K562 (cell line): ENCODE measurements around the gene MAN2B1. TPM values are rescaled to one million over a fixed set of nuclear protein-coding genes. Genes with fewer than 3 reads are reported as not detected.

Experiments used
- E2F6 ChIP-seq, 2 experiments: IDR thresholded peaks; 2 replicates each; pipeline ENCODE4 v1.6.1; 2011; ENCODE audit warnings: borderline replicate concordance in 1 of 2, control low read depth in 1 of 2, low read depth in 1 of 2, low read length in 1 of 2, mild to moderate bottlenecking in 1 of 2, mixed read lengths in 1 of 2, moderate library complexity in 1 of 2; ENCODE audit not compliant: insufficient read depth in 1 of 2, insufficient read length in 1 of 2, poor library complexity in 1 of 2, severe bottlenecking in 1 of 2; ENCODE audit errors: extremely low read depth in 1 of 2
- EZH2 ChIP-seq: IDR thresholded peaks from 2 replicates; pipeline ENCODE4 v1.6.1; 2012; ENCODE audit warnings: low read depth, mild to moderate bottlenecking, inconsistent platforms, low read length, borderline replicate concordance
- GMEB1 ChIP-seq: fragments of 250-450 bp; sonication (Bioruptor Pico); IDR thresholded peaks from 2 replicates; pipeline ENCODE4 v1.4.0; 2020; ENCODE audit warnings: mild to moderate bottlenecking
- KDM4B ChIP-seq, 2 experiments: fragments of 450-650 bp in 1 of 2; sonication (generic) in 1 of 2; IDR thresholded peaks; 2 replicates each; pipeline ENCODE4 v1.6.1; 2016 to 2017; ENCODE audit warnings: borderline replicate concordance in 2 of 2, antibody characterized with exemption in 1 of 2, low read depth in 1 of 2, mild to moderate bottlenecking in 1 of 2
- KLF1 ChIP-seq: fragments of 450-650 bp; IDR thresholded peaks from 2 replicates; pipeline ENCODE4 v1.6.1; 2016; ENCODE audit warnings: missing genetic modification characterization, missing compliant biosample characterization
- NCOA1 ChIP-seq: fragments of 450-650 bp; IDR thresholded peaks from 2 replicates; pipeline ENCODE4 v1.6.1; 2016; ENCODE audit warnings: low read depth
- OTX1 ChIP-seq: fragments of 450-650 bp; formaldehyde crosslinking; IDR thresholded peaks from 2 replicates; pipeline ENCODE4 v1.4.0; 2022; ENCODE audit warnings: mild to moderate bottlenecking
- PHF8 ChIP-seq: fragments of 200-600 bp; sonication (generic); IDR thresholded peaks from 2 replicates; pipeline ENCODE4 v1.6.1; 2012; ENCODE audit warnings: mixed run types, mild to moderate bottlenecking, inconsistent platforms, low read length, moderate library complexity, borderline replicate concordance
- PPARD ChIP-seq: fragments of 250-450 bp; sonication (Bioruptor Pico); IDR thresholded peaks from 2 replicates; pipeline ENCODE4 v1.8.0; 2022; ENCODE audit warnings: inconsistent platforms, mild to moderate bottlenecking, moderate library complexity
- SAP30 ChIP-seq: fragments of 200-600 bp; sonication (generic); IDR thresholded peaks from 2 replicates; pipeline ENCODE4 v1.6.1; 2012; ENCODE audit warnings: borderline replicate concordance, low read depth, mild to moderate bottlenecking, moderate library complexity, low read length, control low read depth, inconsistent platforms; ENCODE audit not compliant: insufficient read depth, poor library complexity, severe bottlenecking
- TEAD4 ChIP-seq, 2 experiments: sonication (generic) in 1 of 2; formaldehyde crosslinking in 1 of 2; IDR thresholded peaks; 2 replicates each; pipeline versions ENCODE4 v1.6.1 to v1.8.0; 2012 to 2022; ENCODE audit warnings: borderline replicate concordance in 1 of 2, inconsistent platforms in 1 of 2, low read length in 1 of 2, mild to moderate bottlenecking in 1 of 2, missing genetic modification reagents in 1 of 2
- ZBTB8A ChIP-seq: fragments of 450-650 bp; IDR thresholded peaks from 2 replicates; pipeline ENCODE4 v1.6.1; 2018; ENCODE audit warnings: mild to moderate bottlenecking, moderate library complexity; ENCODE audit not compliant: partially characterized antibody
- ZBTB9 ChIP-seq: fragments of 450-650 bp; formaldehyde crosslinking; IDR thresholded peaks from 2 replicates; pipeline ENCODE4 v1.4.0; 2020; ENCODE audit warnings: mild to moderate bottlenecking, moderate library complexity
- ZNF316 ChIP-seq: fragments of 450-650 bp; IDR thresholded peaks from 2 replicates; pipeline ENCODE4 v1.6.1; 2016
- ZNF347 ChIP-seq: fragments of 450-650 bp; formaldehyde crosslinking; IDR thresholded peaks from 2 replicates; pipeline ENCODE4 v1.4.0; 2020; ENCODE audit warnings: low read depth, mild to moderate bottlenecking, moderate library complexity
- ZNF57 ChIP-seq: fragments of 450-650 bp; formaldehyde crosslinking; IDR thresholded peaks from 2 replicates; pipeline ENCODE4 v1.4.0; 2020; ENCODE audit warnings: mild to moderate bottlenecking, moderate library complexity
- polyA plus RNA-seq, 8 experiments: library from polyadenylated mRNA; depleted of rRNA in 4 of 8; stranded (reverse) in 5 of 8; unstranded in 3 of 8; fragments of >200 nt; fragmentation: Nextera tagmentation in 2 of 8; fragmentation: Illumina TruSeq in 1 of 8; extraction: Ambion mirVana in 2 of 8; extraction: Trizol in 1 of 8; gene quantifications; 2 replicates each; pipeline versions ENCODE4 v1.2.1 to v1.2.3, GENCODE V29; 2011 to 2014; ENCODE audit warnings: inconsistent platforms in 1 of 8, missing spikeins in 1 of 8
- total RNA-seq, 7 experiments: library from RNA; depleted of rRNA in 6 of 7; stranded (reverse); fragments of >200 nt in 6 of 7; fragmentation: Illumina TruSeq in 2 of 7; extraction: Trizol in 2 of 7; gene quantifications; 2 replicates each; pipeline versions ENCODE4 v1.2.1 to v1.2.3, GENCODE V29; 2011 to 2021; ENCODE audit warnings: low replicate concordance in 1 of 7
- TF ChIP-seq, protein P1 (sequence below): fragments of 150-350 bp; conservative IDR thresholded peaks from 2 replicates; pipeline ENCODE4 v1.6.1; 2014; ENCODE audit warnings: low read length

Gene MAN2B1
- total and polyA plus RNA-seq, 9 of the 15 experiments (the other 6 are each of a cell fraction or from before 2014, with no cell fraction given): 0.59 to 33.8 (median 11.4) TPM

DNA sequence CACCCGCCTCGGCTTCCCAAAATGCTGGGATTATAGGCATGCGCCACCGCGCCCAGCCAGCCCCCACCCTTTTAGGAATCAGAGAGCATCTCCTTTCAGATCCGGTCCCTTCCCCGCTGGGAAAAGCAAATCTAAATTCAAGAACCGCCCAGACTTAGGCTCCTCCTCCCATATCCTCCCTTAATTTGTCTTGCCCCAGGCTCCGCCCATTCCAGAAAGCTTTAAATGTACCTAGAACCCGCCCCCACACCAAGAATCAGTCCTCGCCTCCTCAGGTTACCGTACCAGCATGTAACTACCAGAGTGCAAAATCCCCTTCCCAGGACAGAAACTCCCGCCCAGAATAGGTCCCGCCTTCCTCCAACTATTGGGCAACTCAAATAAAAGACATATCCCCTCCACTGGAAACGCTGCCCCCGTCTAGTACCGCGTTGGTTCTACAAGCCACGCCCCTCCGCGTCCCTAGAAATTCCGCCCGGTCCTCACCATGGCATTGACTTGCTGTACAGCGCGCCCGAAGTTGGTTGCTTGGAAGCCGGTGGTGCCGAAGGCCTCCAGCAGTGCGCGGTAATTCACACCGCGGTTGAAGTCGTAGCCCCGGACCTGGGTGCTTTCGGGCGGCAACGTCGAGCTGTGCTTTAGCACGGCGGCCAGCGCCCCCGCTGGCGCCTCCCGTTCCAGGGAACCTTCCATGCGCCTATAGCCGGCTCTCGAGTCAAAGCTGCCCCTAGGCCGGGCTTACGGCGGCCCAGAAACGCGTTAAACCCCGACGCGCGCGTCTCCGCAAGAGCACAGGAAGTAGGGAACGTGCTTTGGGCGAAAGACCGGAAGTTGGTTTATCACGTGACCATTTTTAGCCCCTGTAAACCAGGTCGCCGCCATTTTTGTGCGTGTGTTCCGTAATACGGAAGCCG lies 14.8 kb upstream of the MAN2B1 start, which contains the start of gene DHPS (continued):
- TF ChIP-seq, protein P1, sequence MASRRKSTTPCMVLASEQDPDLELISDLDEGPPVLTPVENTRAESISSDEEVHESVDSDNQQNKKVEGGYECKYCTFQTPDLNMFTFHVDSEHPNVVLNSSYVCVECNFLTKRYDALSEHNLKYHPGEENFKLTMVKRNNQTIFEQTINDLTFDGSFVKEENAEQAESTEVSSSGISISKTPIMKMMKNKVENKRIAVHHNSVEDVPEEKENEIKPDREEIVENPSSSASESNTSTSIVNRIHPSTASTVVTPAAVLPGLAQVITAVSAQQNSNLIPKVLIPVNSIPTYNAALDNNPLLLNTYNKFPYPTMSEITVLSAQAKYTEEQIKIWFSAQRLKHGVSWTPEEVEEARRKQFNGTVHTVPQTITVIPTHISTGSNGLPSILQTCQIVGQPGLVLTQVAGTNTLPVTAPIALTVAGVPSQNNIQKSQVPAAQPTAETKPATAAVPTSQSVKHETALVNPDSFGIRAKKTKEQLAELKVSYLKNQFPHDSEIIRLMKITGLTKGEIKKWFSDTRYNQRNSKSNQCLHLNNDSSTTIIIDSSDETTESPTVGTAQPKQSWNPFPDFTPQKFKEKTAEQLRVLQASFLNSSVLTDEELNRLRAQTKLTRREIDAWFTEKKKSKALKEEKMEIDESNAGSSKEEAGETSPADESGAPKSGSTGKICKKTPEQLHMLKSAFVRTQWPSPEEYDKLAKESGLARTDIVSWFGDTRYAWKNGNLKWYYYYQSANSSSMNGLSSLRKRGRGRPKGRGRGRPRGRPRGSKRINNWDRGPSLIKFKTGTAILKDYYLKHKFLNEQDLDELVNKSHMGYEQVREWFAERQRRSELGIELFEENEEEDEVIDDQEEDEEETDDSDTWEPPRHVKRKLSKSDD: no peak
- TF ChIP-seq PPARD (CRISPR knock-in tag): no peak
- TF ChIP-seq ZNF316: no peak
- TF ChIP-seq NCOA1: no peak
- TF ChIP-seq ZNF57 (CRISPR knock-in tag): no peak
- TF ChIP-seq ZBTB9 (CRISPR knock-in tag): peak; percentile 85; the same call in 1 of the 2 replicates
- peak; percentile 98 for TF ChIP-seq PHF8
- TF ChIP-seq TEAD4 (IDR thresholded peaks at IDR 0.05; ENCODE audit: low read length): no peak
- 0 out of 2 replicates have a peak, but pooled peaks have one; percentile 65 for TF ChIP-seq TEAD4 (CRISPR knock-in tag; IDR thresholded peaks at IDR 0.05; ENCODE audit: borderline replicate concordance)
- 0 out of 4 replicates have a peak, but pooled peaks of 1 of the 2 experiments have one; percentile 59 for TF ChIP-seq KDM4B (IDR thresholded peaks at IDR 0.05; ENCODE audit: borderline replicate concordance in 2 of 2, low read depth in 1 of 2)
- TF ChIP-seq OTX1 (CRISPR knock-in tag): 0 out of 2 replicates have a peak, but pooled peaks have one; percentile 46
- TF ChIP-seq KLF1: 0 out of 2 replicates have a peak, but pooled peaks have one; percentile 45
- no peak for TF ChIP-seq SAP30
- TF ChIP-seq GMEB1: peak; percentile 69
- peak; percentile 77 to 86 for TF ChIP-seq E2F6 (IDR thresholded peaks at IDR 0.05; ENCODE audit: borderline replicate concordance in 1 of 2, extremely low read depth in 1 of 2, insufficient read depth in 1 of 2, insufficient read length in 1 of 2, low read depth in 1 of 2, low read length in 1 of 2, poor library complexity in 1 of 2, severe bottlenecking in 1 of 2)
- no peak for TF ChIP-seq ZNF347 (CRISPR knock-in tag)
- no peak for TF ChIP-seq EZH2
- no peak for TF ChIP-seq ZBTB8A
